OCI-LY7 (cell line): ENCODE measurements around the gene ISG15.

Experiments
- EZH2phosphoT487 ChIP-seq: fragments of 200-600 bp; sonication (generic); IDR thresholded peaks from 2 replicates; pipeline ENCODE4 v1.6.1; 2018; ENCODE audit warnings: low read depth, borderline replicate concordance, mild to moderate bottlenecking, mixed run types, antibody characterized with exemption, low read length, moderate library complexity, mixed read lengths
- TF ChIP-seq, protein P1 (sequence below): fragments of 200-600 bp; sonication (generic); conservative IDR thresholded peaks from 2 replicates; pipeline ENCODE4 v1.5.1; 2014; ENCODE audit warnings: mild to moderate bottlenecking, antibody characterized with exemption, low read length, moderate library complexity, mixed read lengths

DNA sequence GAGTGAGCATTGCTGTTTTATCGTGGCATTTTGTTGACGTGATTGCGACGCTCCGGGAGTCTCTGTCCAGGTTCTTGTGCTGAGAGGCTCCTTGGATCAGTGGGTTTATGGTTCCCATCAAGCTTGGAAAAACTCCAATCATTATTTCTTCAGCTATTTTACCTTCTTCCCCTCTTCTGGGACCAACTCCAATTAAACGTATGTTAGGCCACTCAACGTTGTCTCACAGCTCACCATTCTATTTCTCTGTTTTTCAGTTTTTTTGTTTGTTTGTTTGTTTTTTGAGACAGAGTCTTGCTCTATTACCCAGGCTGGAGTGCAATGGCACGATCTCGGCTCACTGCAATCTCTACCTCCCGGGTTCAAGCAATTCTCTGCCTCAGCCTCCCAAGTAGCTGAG lies 21.4 kb upstream of the ISG15 start:
- TF ChIP-seq, protein P1, sequence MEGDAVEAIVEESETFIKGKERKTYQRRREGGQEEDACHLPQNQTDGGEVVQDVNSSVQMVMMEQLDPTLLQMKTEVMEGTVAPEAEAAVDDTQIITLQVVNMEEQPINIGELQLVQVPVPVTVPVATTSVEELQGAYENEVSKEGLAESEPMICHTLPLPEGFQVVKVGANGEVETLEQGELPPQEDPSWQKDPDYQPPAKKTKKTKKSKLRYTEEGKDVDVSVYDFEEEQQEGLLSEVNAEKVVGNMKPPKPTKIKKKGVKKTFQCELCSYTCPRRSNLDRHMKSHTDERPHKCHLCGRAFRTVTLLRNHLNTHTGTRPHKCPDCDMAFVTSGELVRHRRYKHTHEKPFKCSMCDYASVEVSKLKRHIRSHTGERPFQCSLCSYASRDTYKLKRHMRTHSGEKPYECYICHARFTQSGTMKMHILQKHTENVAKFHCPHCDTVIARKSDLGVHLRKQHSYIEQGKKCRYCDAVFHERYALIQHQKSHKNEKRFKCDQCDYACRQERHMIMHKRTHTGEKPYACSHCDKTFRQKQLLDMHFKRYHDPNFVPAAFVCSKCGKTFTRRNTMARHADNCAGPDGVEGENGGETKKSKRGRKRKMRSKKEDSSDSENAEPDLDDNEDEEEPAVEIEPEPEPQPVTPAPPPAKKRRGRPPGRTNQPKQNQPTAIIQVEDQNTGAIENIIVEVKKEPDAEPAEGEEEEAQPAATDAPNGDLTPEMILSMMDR: no peak
- no peak for TF ChIP-seq EZH2phosphoT487
